Brain microvascular endothelial cell (primary cell): Measurements from ENCODE around the gene GLRX5.
"Not testable (repeated sequence)": the region's sequence is repeated elsewhere in the genome, so short reads cannot be mapped to it uniquely, and the experiment has no call there.

Experiments
- DNase-seq: peaks from one replicate; pipeline ENCODE4 v3.0.0-alpha.2; 2020
- H3K27ac ChIP-seq: fragments of 250-450 bp; sonication (Bioruptor Pico); 2 replicates; pipeline ENCODE4 v1.5.1; 2020; ENCODE audit warnings: mild to moderate bottlenecking, moderate library complexity
- H3K27me3 ChIP-seq: fragments of 250-450 bp; sonication (Bioruptor Pico); replicated peaks from 2 replicates; pipeline ENCODE4 v1.5.1; 2020; ENCODE audit warnings: mild to moderate bottlenecking
- H3K36me3 ChIP-seq: fragments of 250-450 bp; sonication (Bioruptor Pico); replicated peaks from 2 replicates; pipeline ENCODE4 v1.5.1; 2020; ENCODE audit warnings: mild to moderate bottlenecking
- H3K4me3 ChIP-seq: 2 replicates; pipeline ENCODE4 v1.5.1; 2011; ENCODE audit warnings: low read depth, mild to moderate bottlenecking, control low read depth, low read length, moderate library complexity
- CTCF ChIP-seq: IDR thresholded peaks from 2 replicates; pipeline ENCODE4 v1.5.1; 2011; ENCODE audit warnings: low read depth, mild to moderate bottlenecking, moderate library complexity, low read length, control low read depth, inconsistent platforms; ENCODE audit errors: missing control alignments
- in situ Hi-C: cut with HindIII; loops from 2 replicates; pipeline ENCODE4 v1.10.0; 2017; ENCODE audit warnings: low sequenced_read_pairs, low pct_ligation_motif_present

Gene GLRX5

GRCh38 chr14:95507174-95507573 lies 27.7 kb upstream of the GLRX5 start:
- no peak for TF ChIP-seq CTCF
- Histone ChIP-seq H3K4me3 (no peak overlapping the region), H3K27me3 (no peaks in the 10 kb centered on the region), H3K36me3 (no peaks in the 10 kb centered on the region), H3K27ac (no peak overlapping the region)
- in situ Hi-C loops = no loop called here
- peak; percentile 81 for DNase-seq

- DNase-seq = peak; percentile 54
- H3K4me3 ChIP-seq = no peak overlapping the region
- H3K27me3 ChIP-seq = no peaks in the 10 kb centered on the region
- in situ Hi-C loops = no loop called here
- H3K36me3 ChIP-seq = no peaks in the 10 kb centered on the region
- H3K27ac ChIP-seq = peak overlapping the region; percentile 2
- TF ChIP-seq CTCF = no peak
Observed at GRCh38 chr14:95507701-95508103, 27.1 kb upstream of the GLRX5 start.

GRCh38 chr14:95508377-95508776 lies 26.5 kb upstream of the GLRX5 start:
- Histone ChIP-seq H3K27ac (no peak overlapping the region), H3K4me3 (no peak overlapping the region), H3K36me3 (no peaks in the 10 kb centered on the region), H3K27me3 (no peaks in the 10 kb centered on the region)
- in situ Hi-C loops = no loop called here
- no peak for TF ChIP-seq CTCF
- DNase-seq = no peak

- TF ChIP-seq CTCF = no peak
- in situ Hi-C loops = no loop called here
- H3K27me3 ChIP-seq = no peaks in the 10 kb centered on the region
Observed at GRCh38 chr14:95509495-95509894, 25.4 kb upstream of the GLRX5 start.

GRCh38 chr14:95510344-95510743 lies 24.5 kb upstream of the GLRX5 start:
- not testable (repeated sequence) for DNase-seq, H3K36me3 ChIP-seq

More at GRCh38 chr14:95509495-95509894, 25.4 kb upstream of the GLRX5 start:
- no peak for DNase-seq
- Histone ChIP-seq H3K4me3 (no peak overlapping the region), H3K27ac (no peak overlapping the region), H3K36me3 (no peaks in the 10 kb centered on the region)

GRCh38 chr14:95510804-95511203 lies 24.0 kb upstream of the GLRX5 start:
- DNase-seq = no peak
- Histone ChIP-seq H3K27me3 (no peaks in the 10 kb centered on the region), H3K36me3 (no peaks in the 10 kb centered on the region), H3K4me3 (no peak overlapping the region), H3K27ac (no peak overlapping the region)
- in situ Hi-C loops = no loop called here
- no peak for TF ChIP-seq CTCF

More at GRCh38 chr14:95510344-95510743, 24.5 kb upstream of the GLRX5 start:
- H3K27me3 ChIP-seq, H3K27ac ChIP-seq, in situ Hi-C loops, H3K4me3 ChIP-seq: not testable (repeated sequence)
